GM12872 (cell line): ENCODE measurements around the gene CGA.

ENCODE experiments used
- CTCF ChIP-seq: IDR thresholded peaks from 3 replicates; pipeline ENCODE4 v1.5.1; 2011; ENCODE audit warnings: low read depth, mild to moderate bottlenecking, low read length, moderate library complexity; ENCODE audit not compliant: insufficient read depth

The CGA gene

GRCh38 chr6:87095087-87095509 is at the start of gene CGA:
CGA (minus strand) TSS chr6:87095106; CDS start chr6:87088200, 6,906 bp downstream.
- no peak for TF ChIP-seq CTCF

- TF ChIP-seq CTCF, result peak; percentile 72
Measured at GRCh38 chr6:87139236-87139635, 44.3 kb upstream of the CGA start.

GRCh38 chr6:87136963-87137362 is 42.1 kb upstream of the CGA start:
- TF ChIP-seq CTCF, result no peak

GRCh38 chr6:87127737-87128136 is 32.8 kb upstream of the CGA start:
- TF ChIP-seq CTCF, result no peak

GRCh38 chr6:87126501-87126900 is 31.6 kb upstream of the CGA start:
- TF ChIP-seq CTCF, result no peak

GRCh38 chr6:87124074-87124473 is 29.2 kb upstream of the CGA start:
- no peak for TF ChIP-seq CTCF

- no peak for TF ChIP-seq CTCF
Measured at GRCh38 chr6:87122477-87122876, 27.6 kb upstream of the CGA start.

- TF ChIP-seq CTCF, result no peak
Measured at GRCh38 chr6:87118054-87118453, 23.1 kb upstream of the CGA start.
